HG02938 (cell line): ENCODE results near the gene SLC44A1.

ENCODE experiments used
- ATAC-seq: cut with Tn5 transposase; IDR thresholded peaks from one replicate; pipeline ENCODE4 v1.9.1; 2021; ENCODE audit warnings: mild to moderate bottlenecking, moderate library complexity; ENCODE audit not compliant: unreplicated experiment

The SLC44A1 gene

GRCh38 chr9:105455836-105456475, 211.5 kb downstream of the SLC44A1 start:
- ATAC-seq: no peak

- ATAC-seq: no peak
Measured at GRCh38 chr9:105457560-105458294, 213.3 kb downstream of the SLC44A1 start.

DNA sequence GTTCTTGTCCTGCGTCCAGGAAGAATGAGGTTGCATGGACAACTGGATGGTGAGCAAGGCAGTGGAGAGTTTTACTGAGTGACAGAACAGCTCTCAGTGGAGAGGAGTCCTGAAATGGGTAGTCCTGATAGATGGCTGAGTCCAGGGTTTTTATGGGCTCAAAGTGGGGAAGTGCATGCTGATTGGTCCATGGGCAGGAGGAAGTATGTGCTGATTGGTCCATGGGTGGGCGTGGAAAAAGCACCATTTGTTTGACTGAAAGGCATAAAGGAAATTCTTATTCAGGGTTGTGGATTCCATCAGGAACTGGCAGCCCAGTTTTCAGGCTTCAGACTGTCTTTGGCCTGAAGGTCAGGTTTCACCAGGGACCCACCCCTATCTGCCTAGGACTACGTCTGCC, 214.0 kb downstream of the SLC44A1 start:
- ATAC-seq: no peak

DNA sequence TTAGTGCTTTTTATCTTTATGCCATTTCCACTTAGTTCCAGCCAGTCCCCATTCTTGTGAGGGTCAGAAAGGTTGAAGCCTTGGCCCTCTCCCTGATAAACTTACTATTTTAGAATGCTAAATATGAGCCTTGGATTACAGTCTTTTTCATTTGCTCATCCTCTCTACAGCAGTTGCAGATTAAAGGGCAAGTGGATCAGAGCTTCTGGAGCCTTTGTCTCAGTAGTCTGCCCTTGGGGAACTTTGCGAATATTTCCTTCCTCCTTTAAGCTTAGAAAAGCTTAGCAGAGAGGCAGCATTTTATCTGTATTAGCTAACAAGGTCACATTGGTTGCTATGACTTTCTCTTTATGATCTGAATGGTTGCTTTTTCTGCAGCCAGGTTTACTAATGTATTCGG, 214.9 kb downstream of the SLC44A1 start:
- no peak for ATAC-seq

- ATAC-seq: no peak
Measured at GRCh38 chr9:105466898-105467455, 222.5 kb downstream of the SLC44A1 start.

GRCh38 chr9:105468875-105469274, 224.4 kb downstream of the SLC44A1 start:
- ATAC-seq: no peak

GRCh38 chr9:105473221-105473620, 228.8 kb downstream of the SLC44A1 start:
- ATAC-seq: no peak

DNA sequence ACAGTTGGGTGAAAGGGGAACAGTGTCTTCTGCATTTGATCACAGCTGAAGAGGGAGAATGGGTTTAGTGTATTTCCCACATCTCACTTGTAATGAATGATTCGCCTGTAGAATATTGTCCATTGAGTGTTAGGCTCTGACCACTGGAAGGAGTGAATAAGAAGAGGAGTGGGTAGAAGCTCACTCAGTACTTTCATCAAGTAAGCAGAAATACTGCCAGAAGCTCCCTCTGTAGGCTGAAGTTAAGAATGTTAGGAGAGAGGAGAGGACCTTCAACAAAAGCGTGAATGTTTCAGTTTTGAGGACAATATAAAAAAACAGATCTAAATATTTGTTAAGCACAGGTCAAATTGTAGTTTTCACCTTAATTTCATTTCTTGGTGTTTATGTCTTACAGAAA, 230.9 kb downstream of the SLC44A1 start:
- no peak for ATAC-seq

GRCh38 chr9:105479846-105480245, 235.4 kb downstream of the SLC44A1 start:
- ATAC-seq: no peak

- peak; percentile 71 for ATAC-seq
Measured at GRCh38 chr9:105483618-105484017, 239.2 kb downstream of the SLC44A1 start.

DNA sequence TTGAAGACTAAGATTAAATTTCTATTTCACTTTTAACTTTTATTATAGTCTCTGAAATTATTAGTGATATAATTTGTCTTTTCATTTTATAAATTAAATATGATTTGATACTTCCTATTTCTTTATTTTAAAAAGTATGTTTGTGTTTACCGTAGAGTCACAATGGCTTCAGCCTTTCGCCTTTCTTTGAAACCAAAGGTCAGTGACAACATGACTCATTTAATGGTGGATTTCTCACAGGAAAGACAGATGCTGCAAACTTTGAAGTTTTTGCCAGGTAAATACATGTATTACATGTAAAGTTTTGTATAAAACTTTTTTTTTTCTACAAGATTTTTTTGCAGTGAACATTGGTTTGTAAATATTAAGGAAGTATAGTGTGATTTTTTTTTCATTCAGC, 239.8 kb downstream of the SLC44A1 start:
- no peak for ATAC-seq

GRCh38 chr9:105485131-105485530, 240.7 kb downstream of the SLC44A1 start:
- no peak for ATAC-seq
